C4-2B (cell line): Measurements from ENCODE around the gene NKRF.

Experiments used
- CTCF ChIP-seq: fragments of 450-650 bp; conservative IDR thresholded peaks from 2 replicates; pipeline ENCODE4 v1.5.1; 2017; ENCODE audit warnings: mild to moderate bottlenecking
- ZFX ChIP-seq: fragments of 450-650 bp; IDR thresholded peaks from 2 replicates; pipeline ENCODE4 v1.6.1; 2017

DNA sequence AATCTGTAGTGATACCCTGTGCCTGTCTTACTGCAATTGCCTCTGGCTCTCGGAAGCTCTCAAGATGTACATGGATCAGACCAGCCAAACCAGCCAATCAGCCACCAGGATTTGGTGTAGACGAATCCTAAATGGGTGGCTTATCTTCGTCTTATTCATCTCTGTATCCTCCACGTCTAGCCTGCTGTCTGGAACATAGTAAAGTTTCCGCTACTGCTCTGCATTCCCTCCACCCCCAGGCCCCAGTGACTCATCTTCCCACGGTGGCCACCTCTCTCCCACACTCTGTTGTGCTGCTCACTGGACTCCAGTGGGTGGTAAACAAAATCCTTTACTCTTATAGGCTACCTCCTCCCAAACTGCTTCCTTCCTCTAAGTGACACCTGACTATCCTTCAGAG lies 48.9 kb upstream of the NKRF start:
- TF ChIP-seq CTCF (no peak), ZFX (no peak)
